Measurements from ENCODE around the gene BCL3.
A peak's percentile ranks its signal among the peaks of the same experiment; 100 is the strongest.

DNA sequence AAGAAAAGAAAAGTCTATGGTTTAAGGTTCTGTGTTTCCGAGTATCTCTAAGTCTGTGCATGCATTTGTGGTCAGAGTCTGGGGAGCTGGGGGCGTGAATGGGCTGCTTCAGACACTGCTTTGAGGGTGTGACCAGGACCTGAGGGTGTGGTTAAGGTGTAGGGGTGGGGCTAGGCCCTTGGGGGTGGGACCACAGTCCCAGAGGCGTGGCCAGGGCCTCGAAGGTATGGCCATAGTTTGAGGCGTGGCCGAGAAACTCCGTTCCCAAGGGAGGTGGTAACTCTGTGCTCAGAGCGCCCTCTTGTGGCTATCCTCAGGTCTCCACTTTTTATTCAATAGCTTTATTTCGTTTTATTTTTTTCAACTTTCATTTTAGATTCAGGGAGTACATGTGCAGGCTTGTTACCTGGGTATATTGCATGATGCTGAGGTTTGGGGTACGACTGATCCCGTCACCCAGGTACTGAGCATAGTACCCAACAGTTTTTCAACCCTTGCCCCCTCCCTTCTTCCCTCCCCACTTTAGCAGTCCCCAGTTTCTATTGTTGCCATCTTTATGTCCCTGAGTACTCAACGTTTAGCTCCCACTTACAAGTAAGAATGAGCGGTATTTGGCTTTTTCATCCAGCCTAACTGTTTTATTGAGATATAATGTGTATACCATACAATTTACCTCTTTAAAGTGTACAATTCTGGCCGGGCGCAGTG is 22.2 kb downstream of the BCL3 start:
- no peak for TF ChIP-seq POLR2A (IDR thresholded peaks at IDR 0.05)
- TF ChIP-seq CTCF (IDR thresholded peaks at IDR 0.05) = peak; percentile 81 to 91 (median 86)
